Body of pancreas (tissue), 4 donors: Measurements from ENCODE around the gene ATG4D.

ENCODE experiments used
- CTCF ChIP-seq, 7 experiments: fragments of 450-650 bp in 4 of 7; fragments of 200-600 bp in 3 of 7; sonication (generic) in 3 of 7; IDR thresholded peaks; one replicate each; pipeline ENCODE4 v1.5.1; 2016 to 2019; ENCODE audit warnings: antibody characterized with exemption in 7 of 7
- POLR2A ChIP-seq, 3 donors: fragments of 450-650 bp; IDR thresholded peaks; one replicate each; pipeline ENCODE4 v1.6.1; 2016; ENCODE audit warnings: antibody characterized with exemption in 3 of 3, mild to moderate bottlenecking in 2 of 3

- TF ChIP-seq CTCF (IDR thresholded peaks at IDR 0.05) (no peak), POLR2A (IDR thresholded peaks at IDR 0.05) (no peak)
Observed at GRCh38 chr19:10555610-10555973, 11.9 kb downstream of the ATG4D start.
